RWPE2 (cell line): ENCODE data around the gene TAP1.
A peak's percentile ranks its signal among the peaks of the same experiment; 100 is the strongest.

Experiments
- ATAC-seq: fragments of 200-7000 bp; cut with Tn5 transposase; 3 replicates; pipeline ENCODE4 v1.9.1; 2021; ENCODE audit warnings: low read depth
- DNase-seq: peaks from one replicate; pipeline ENCODE4 v3.0.0-alpha.2; 2020; ENCODE audit warnings: low spot score
- H3K27ac ChIP-seq: fragments of 450-650 bp; 2 replicates; pipeline ENCODE4 v1.5.1; 2017; ENCODE audit warnings: mild to moderate bottlenecking; ENCODE audit not compliant: poor library complexity, severe bottlenecking
- H3K27me3 ChIP-seq: fragments of 250-450 bp; sonication (Bioruptor Pico); 2 replicates; pipeline ENCODE4 v1.5.1; 2021; ENCODE audit warnings: mild to moderate bottlenecking, moderate library complexity; ENCODE audit not compliant: insufficient read depth, poor library complexity, severe bottlenecking
- H3K36me3 ChIP-seq: fragments of 250-450 bp; sonication (Bioruptor Pico); 2 replicates; pipeline ENCODE4 v1.5.1; 2020; ENCODE audit warnings: low read depth, mild to moderate bottlenecking, moderate library complexity
- H3K4me1 ChIP-seq: fragments of 250-450 bp; sonication (Bioruptor Pico); 2 replicates; pipeline ENCODE4 v1.5.1; 2021; ENCODE audit warnings: mild to moderate bottlenecking, moderate library complexity; ENCODE audit not compliant: insufficient read depth, poor library complexity, severe bottlenecking
- H3K4me3 ChIP-seq: fragments of 250-450 bp; sonication (Bioruptor Pico); 2 replicates; pipeline ENCODE4 v1.5.1; 2021; ENCODE audit warnings: mild to moderate bottlenecking, moderate library complexity; ENCODE audit not compliant: severe bottlenecking
- H3K9me3 ChIP-seq: fragments of 250-450 bp; sonication (Bioruptor Pico); 2 replicates; pipeline ENCODE4 v1.5.1; 2021; ENCODE audit warnings: mild to moderate bottlenecking, moderate library complexity; ENCODE audit not compliant: severe bottlenecking
- TF ChIP-seq, protein P1 (sequence below): fragments of 450-650 bp; IDR thresholded peaks from one replicate; pipeline ENCODE4 v1.5.1; 2017; ENCODE audit warnings: mild to moderate bottlenecking, moderate library complexity; ENCODE audit not compliant: poor library complexity, severe bottlenecking

Gene TAP1

DNA sequence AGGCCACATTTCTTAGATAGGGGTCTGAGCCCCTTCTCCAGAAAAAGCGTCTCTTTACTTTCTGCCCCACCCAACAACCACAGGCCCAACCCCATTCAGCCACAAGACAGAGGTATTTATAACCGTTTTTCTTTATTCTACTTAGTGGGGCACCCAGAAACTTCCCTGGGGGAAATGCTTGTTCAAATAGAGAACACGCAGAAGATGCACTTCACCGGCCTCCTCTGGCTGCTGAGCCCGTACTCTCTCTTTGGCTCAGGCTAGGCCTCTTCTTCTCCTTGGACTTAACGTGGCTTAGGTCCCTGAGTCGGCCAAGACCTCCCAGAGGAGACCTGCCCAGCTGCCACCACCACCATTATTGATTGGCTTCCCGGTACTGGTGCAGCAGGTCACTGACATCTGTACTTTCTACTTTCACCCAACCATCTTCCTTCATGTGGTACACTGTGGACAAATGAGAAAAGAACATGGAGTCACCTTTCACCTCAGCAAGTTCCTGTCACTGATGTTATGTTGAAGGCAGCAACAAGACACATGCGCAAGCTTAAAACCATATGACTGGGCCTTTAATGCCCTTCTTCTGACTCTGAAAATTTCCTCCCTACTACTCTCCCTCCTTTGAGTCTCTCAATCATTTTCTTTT lies 12.8 kb downstream of the TAP1 start:
- DNase-seq (no peak), ATAC-seq (no peak)
- peaks cover 36% of the 10 kb centered on the region for H3K36me3 ChIP-seq
- H3K4me3 ChIP-seq: no peak overlapping the region
- TF ChIP-seq, protein P1, sequence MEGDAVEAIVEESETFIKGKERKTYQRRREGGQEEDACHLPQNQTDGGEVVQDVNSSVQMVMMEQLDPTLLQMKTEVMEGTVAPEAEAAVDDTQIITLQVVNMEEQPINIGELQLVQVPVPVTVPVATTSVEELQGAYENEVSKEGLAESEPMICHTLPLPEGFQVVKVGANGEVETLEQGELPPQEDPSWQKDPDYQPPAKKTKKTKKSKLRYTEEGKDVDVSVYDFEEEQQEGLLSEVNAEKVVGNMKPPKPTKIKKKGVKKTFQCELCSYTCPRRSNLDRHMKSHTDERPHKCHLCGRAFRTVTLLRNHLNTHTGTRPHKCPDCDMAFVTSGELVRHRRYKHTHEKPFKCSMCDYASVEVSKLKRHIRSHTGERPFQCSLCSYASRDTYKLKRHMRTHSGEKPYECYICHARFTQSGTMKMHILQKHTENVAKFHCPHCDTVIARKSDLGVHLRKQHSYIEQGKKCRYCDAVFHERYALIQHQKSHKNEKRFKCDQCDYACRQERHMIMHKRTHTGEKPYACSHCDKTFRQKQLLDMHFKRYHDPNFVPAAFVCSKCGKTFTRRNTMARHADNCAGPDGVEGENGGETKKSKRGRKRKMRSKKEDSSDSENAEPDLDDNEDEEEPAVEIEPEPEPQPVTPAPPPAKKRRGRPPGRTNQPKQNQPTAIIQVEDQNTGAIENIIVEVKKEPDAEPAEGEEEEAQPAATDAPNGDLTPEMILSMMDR: no peak
- H3K27ac ChIP-seq: no peak overlapping the region
- H3K4me1 ChIP-seq: peaks cover 4% of the 10 kb centered on the region
- no peaks in the 10 kb centered on the region for H3K9me3 ChIP-seq
- H3K27me3 ChIP-seq: no peaks in the 10 kb centered on the region

GRCh38 chr6:32839356-32839755 lies 14.1 kb downstream of the TAP1 start:
- Histone ChIP-seq H3K27me3 (no peaks in the 10 kb centered on the region), H3K4me3 (no peak overlapping the region), H3K36me3 (peaks cover 48% of the 10 kb centered on the region), H3K4me1 (no peaks in the 10 kb centered on the region), H3K9me3 (no peaks in the 10 kb centered on the region), H3K27ac (peak overlapping the region; percentile 68)
- TF ChIP-seq, protein P1: no peak
- DNase-seq (no peak), ATAC-seq (no peak)

- TF ChIP-seq, protein P1: peak; percentile 98
- Histone ChIP-seq H3K36me3 (peaks cover 58% of the 10 kb centered on the region), H3K27me3 (no peaks in the 10 kb centered on the region), H3K4me3 (peak within 1 kb of the TSS; percentile 51), H3K27ac (peak within 1 kb of the TSS; percentile 68), H3K4me1 (no peaks in the 10 kb centered on the region), H3K9me3 (no peaks in the 10 kb centered on the region)
- peak; percentile 86 for ATAC-seq
- peak; percentile 90 for DNase-seq
Measured at GRCh38 chr6:32838114-32838958, 15.2 kb downstream of the TAP1 start, which contains the start of gene TAP2. Gene TAP2, minus strand, starts transcription at chr6:32838739. Its CDS starts 506 bp downstream, at chr6:32838233.

DNA sequence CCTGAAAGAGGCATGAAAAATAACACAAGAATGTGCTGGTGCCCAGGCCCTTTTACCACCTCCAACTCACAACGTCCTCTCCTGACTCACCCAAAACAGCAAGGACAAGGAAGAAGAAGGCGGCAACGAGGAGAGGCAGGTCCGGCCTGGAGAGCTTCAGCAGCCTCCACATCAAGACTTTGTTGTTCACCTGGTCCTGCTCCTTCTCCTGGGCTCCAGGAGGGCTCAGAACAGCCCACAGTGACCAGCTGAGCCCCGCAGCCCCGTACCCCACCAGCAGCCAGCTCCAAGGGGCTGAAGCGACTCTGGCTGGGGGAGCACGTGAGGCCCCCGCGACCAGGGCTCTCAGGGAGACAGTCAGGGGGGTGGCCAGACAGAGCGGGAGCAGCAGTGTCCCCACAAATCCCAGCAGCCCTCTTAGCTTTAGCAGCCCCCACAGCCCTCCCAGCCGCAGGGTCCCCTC lies 15.8 kb downstream of the TAP1 start:
- H3K27ac ChIP-seq: peak overlapping the region; percentile 68
- TF ChIP-seq, protein P1: no peak
- H3K9me3 ChIP-seq: no peaks in the 10 kb centered on the region
- H3K36me3 ChIP-seq: peaks cover 63% of the 10 kb centered on the region
- no peaks in the 10 kb centered on the region for H3K4me1 ChIP-seq
- peak; percentile 35 for ATAC-seq
- no peak for DNase-seq
- H3K27me3 ChIP-seq: no peaks in the 10 kb centered on the region
- peak overlapping the region; percentile 51 for H3K4me3 ChIP-seq

DNA sequence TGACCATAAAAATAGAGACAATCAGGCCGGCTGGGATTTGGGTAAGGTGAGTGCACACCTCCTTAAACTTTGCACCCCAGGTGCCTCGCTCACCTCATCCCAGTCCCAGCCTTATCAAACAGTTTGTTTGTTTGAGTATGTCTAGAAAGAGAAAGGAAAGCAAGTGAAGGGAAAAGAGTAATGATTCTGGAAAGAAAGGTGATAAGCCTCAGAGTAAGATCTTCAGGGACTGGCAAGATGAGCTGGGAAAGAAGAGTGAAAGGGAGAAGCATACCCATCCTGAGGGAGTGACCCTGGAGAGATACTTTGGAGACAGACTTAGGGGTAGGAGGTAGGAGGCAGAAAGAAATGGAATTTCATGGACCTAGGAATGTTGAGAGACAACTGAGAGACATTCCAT lies 16.6 kb downstream of the TAP1 start:
- peaks cover 60% of the 10 kb centered on the region for H3K36me3 ChIP-seq
- H3K27ac ChIP-seq: no peak overlapping the region
- no peak overlapping the region for H3K4me3 ChIP-seq
- no peaks in the 10 kb centered on the region for H3K27me3 ChIP-seq
- DNase-seq (no peak), ATAC-seq (no peak)
- no peaks in the 10 kb centered on the region for H3K9me3 ChIP-seq
- H3K4me1 ChIP-seq: no peaks in the 10 kb centered on the region
- TF ChIP-seq, protein P1: no peak
